NCI-H2029 (cell line): ENCODE results near the gene SLC7A4.

Experiments used
- DNase-seq: peaks from one replicate; lab custom pipeline; 2025; lab: John Stamatoyannopoulos, UW

SLC7A4 gene

GRCh38 chr22:20998411-20999336 lies 33.7 kb downstream of the SLC7A4 start:
- DNase-seq = no peak

- DNase-seq = no peak
Measured at GRCh38 chr22:20997536-20998257, 34.7 kb downstream of the SLC7A4 start.

- no peak for DNase-seq
Measured at GRCh38 chr22:20996598-20997535, 35.5 kb downstream of the SLC7A4 start.

- DNase-seq = no peak
Measured at GRCh38 chr22:20996031-20996410, 36.3 kb downstream of the SLC7A4 start.

GRCh38 chr22:20995329-20996030 lies 36.9 kb downstream of the SLC7A4 start:
- no peak for DNase-seq

- no peak for DNase-seq
Measured at GRCh38 chr22:20994902-20995241, 37.5 kb downstream of the SLC7A4 start.

- no peak for DNase-seq
Measured at GRCh38 chr22:20994128-20994901, 38.0 kb downstream of the SLC7A4 start.

- DNase-seq = no peak
Measured at GRCh38 chr22:20993304-20994127, 38.8 kb downstream of the SLC7A4 start.

GRCh38 chr22:20992456-20993303 lies 39.7 kb downstream of the SLC7A4 start:
- no peak for DNase-seq

- no peak for DNase-seq
Measured at GRCh38 chr22:20992056-20992442, 40.3 kb downstream of the SLC7A4 start.

- no peak for DNase-seq
Measured at GRCh38 chr22:20991252-20992055, 40.9 kb downstream of the SLC7A4 start.

- DNase-seq = no peak
Measured at GRCh38 chr22:20990184-20991180, 41.9 kb downstream of the SLC7A4 start.

GRCh38 chr22:20989323-20990138 lies 42.8 kb downstream of the SLC7A4 start:
- DNase-seq = no peak

- DNase-seq = no peak
Measured at GRCh38 chr22:20988573-20989322, 43.6 kb downstream of the SLC7A4 start.

GRCh38 chr22:20987375-20987774 lies 45.0 kb downstream of the SLC7A4 start:
- DNase-seq = no peak
